Mesenchymal stem cell (in vitro differentiated cells and primary cell): ENCODE data around the gene CIITA.

Source experiments
- DNase-seq: peaks from one replicate; pipeline ENCODE4 v3.0.0-alpha.2; 2013
- H2AFZ ChIP-seq: one replicate; pipeline ENCODE4 v1.6.1; 2013; ENCODE audit warnings: low read depth, mild to moderate bottlenecking, control low read depth, inconsistent platforms, low read length, moderate library complexity
- H2AK5ac ChIP-seq: 2 replicates; pipeline ENCODE4 v1.6.1; 2013; ENCODE audit warnings: low read length, moderate library complexity, mild to moderate bottlenecking, inconsistent platforms; ENCODE audit not compliant: severe bottlenecking
- H2BK120ac ChIP-seq: one replicate; pipeline ENCODE4 v1.6.1; 2013; ENCODE audit warnings: low read depth, mild to moderate bottlenecking, inconsistent platforms, low read length, moderate library complexity
- H2BK12ac ChIP-seq, 2 experiments: one replicate each; pipeline ENCODE4 v1.6.1; 2013; ENCODE audit warnings: inconsistent platforms in 2 of 2, low read length in 2 of 2, mild to moderate bottlenecking in 2 of 2, moderate library complexity in 2 of 2, control low read depth in 1 of 2
- H2BK15ac ChIP-seq: one replicate; pipeline ENCODE4 v1.6.1; 2013; ENCODE audit warnings: mild to moderate bottlenecking, low read depth, inconsistent platforms; ENCODE audit not compliant: poor library complexity, severe bottlenecking
- H2BK5ac ChIP-seq: 2 replicates; pipeline ENCODE4 v1.6.1; 2013; ENCODE audit warnings: low read depth, mild to moderate bottlenecking, low read length, control low read depth, inconsistent platforms; ENCODE audit not compliant: poor library complexity, severe bottlenecking
- H3K14ac ChIP-seq, 2 experiments: one replicate each; pipeline ENCODE4 v1.6.1; 2013; ENCODE audit warnings: inconsistent platforms in 2 of 2, low read length in 2 of 2, control low read depth in 1 of 2, mild to moderate bottlenecking in 1 of 2, moderate library complexity in 1 of 2
- H3K18ac ChIP-seq, 2 experiments: one replicate each; pipeline ENCODE4 v1.6.1; 2013; ENCODE audit warnings: inconsistent platforms in 2 of 2, low read length in 2 of 2, control low read depth in 1 of 2, low read depth in 1 of 2, mild to moderate bottlenecking in 1 of 2
- H3K23ac ChIP-seq, 2 experiments: one replicate each; pipeline ENCODE4 v1.6.1; 2013; ENCODE audit warnings: inconsistent platforms in 2 of 2, low read length in 2 of 2, mild to moderate bottlenecking in 2 of 2, moderate library complexity in 2 of 2, control low read depth in 1 of 2
- H3K27ac ChIP-seq: 2 replicates; pipeline ENCODE4 v1.5.1; 2013; ENCODE audit warnings: mild to moderate bottlenecking, moderate library complexity, low read length, control low read depth, inconsistent platforms; ENCODE audit not compliant: poor library complexity, severe bottlenecking
- H3K27me3 ChIP-seq, 2 experiments: 2 replicates each; pipeline versions ENCODE4 v1.6.1 to v1.7.0; 2013; ENCODE audit warnings: low read length in 2 of 2, mild to moderate bottlenecking in 2 of 2, moderate library complexity in 2 of 2, control low read depth in 1 of 2, inconsistent platforms in 1 of 2; ENCODE audit not compliant: control insufficient read depth in 1 of 2, insufficient read depth in 1 of 2
- H3K36me3 ChIP-seq, 2 experiments: 2 replicates each; pipeline versions ENCODE4 v1.6.1 to v1.7.0; 2013; ENCODE audit warnings: low read length in 2 of 2, control low read depth in 1 of 2, inconsistent platforms in 1 of 2, low read depth in 1 of 2, mild to moderate bottlenecking in 1 of 2; ENCODE audit not compliant: insufficient read depth in 2 of 2, control insufficient read depth in 1 of 2
- H3K4ac ChIP-seq, 2 experiments: one replicate each; pipeline ENCODE4 v1.6.1; 2013; ENCODE audit warnings: inconsistent platforms in 2 of 2, low read length in 2 of 2, mild to moderate bottlenecking in 2 of 2, moderate library complexity in 2 of 2, control low read depth in 1 of 2, low read depth in 1 of 2
- H3K4me1 ChIP-seq: 2 replicates; pipeline ENCODE4 v1.6.1; 2013; ENCODE audit warnings: low read depth, low read length, control low read depth; ENCODE audit not compliant: control insufficient read depth, insufficient read depth
- H3K4me2 ChIP-seq: 2 replicates; pipeline ENCODE4 v1.6.1; 2013; ENCODE audit warnings: low read length, mild to moderate bottlenecking, inconsistent platforms; ENCODE audit not compliant: poor library complexity, severe bottlenecking
- H3K4me3 ChIP-seq, 2 experiments: 2 replicates each; pipeline versions ENCODE4 v1.5.1 to v1.7.0; 2013; ENCODE audit warnings: low read length in 2 of 2, mild to moderate bottlenecking in 2 of 2, control low read depth in 1 of 2, low read depth in 1 of 2; ENCODE audit not compliant: insufficient read depth in 1 of 2
- H3K79me1 ChIP-seq: replicated peaks from 2 replicates; pipeline ENCODE4 v1.6.1; 2013; ENCODE audit warnings: mild to moderate bottlenecking, control low read depth, low read length, inconsistent platforms; ENCODE audit not compliant: poor library complexity, severe bottlenecking
- H3K9ac ChIP-seq: 2 replicates; pipeline ENCODE4 v1.7.0; 2013; ENCODE audit warnings: mild to moderate bottlenecking, low read length, moderate library complexity
- H3K9me3 ChIP-seq: 2 replicates; pipeline ENCODE4 v1.7.0; 2013; ENCODE audit warnings: mild to moderate bottlenecking, low read length; ENCODE audit not compliant: control insufficient read depth
- H4K8ac ChIP-seq: one replicate; pipeline ENCODE4 v1.6.1; 2013; ENCODE audit warnings: inconsistent platforms, mild to moderate bottlenecking, low read length, moderate library complexity
- H4K91ac ChIP-seq: one replicate; pipeline ENCODE4 v1.6.1; 2013; ENCODE audit warnings: mild to moderate bottlenecking, low read length, inconsistent platforms
- WGBS: methylation state at CpG from one replicate; pipeline ENCODE4 v1.1.7; 2013; ENCODE audit warnings: mixed read lengths; 5-methylcytosine and 5-hydroxymethylcytosine counted together

Gene CIITA

DNA sequence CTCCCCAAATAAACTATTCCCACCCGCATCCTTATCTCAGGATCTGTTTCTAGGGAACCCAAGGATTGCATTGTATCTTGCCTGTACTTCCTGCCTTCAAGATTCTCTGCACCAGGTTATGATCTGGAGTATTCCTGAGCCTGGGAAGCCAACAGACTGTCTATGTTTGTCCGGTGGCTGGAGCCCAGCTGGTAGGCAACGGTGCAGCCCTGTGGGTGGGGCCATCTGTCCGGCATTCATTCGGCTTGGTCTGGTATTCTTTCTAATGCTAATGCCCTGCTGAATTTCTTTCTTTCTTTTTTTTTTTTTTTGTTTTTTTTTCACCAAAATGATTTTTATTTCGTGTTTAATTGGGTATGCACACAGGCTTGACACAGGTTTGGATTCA lies 37.7 kb upstream of the CIITA start:
- no peak overlapping the region for H4K91ac ChIP-seq
- no peaks in the 10 kb centered on the region for H3K36me3 ChIP-seq
- no peak overlapping the region for H2BK15ac ChIP-seq
- no peak overlapping the region for H3K4me3 ChIP-seq
- no peak overlapping the region for H3K14ac ChIP-seq
- H3K23ac ChIP-seq, result no peak overlapping the region
- H3K79me1 ChIP-seq, result no peaks in the 10 kb centered on the region
- H3K4me1 ChIP-seq, result no peaks in the 10 kb centered on the region
- H3K4me2 ChIP-seq, result no peak overlapping the region
- H3K27me3 ChIP-seq, result peaks cover 10 to 38% of the 10 kb centered on the region in 2 experiments
- H2AK5ac ChIP-seq, result no peak overlapping the region
- no peak overlapping the region for H3K27ac ChIP-seq
- H2BK5ac ChIP-seq, result no peak overlapping the region
- H3K4ac ChIP-seq, result no peak overlapping the region
- WGBS, result 85% methylated on average over 2 of the region's 6 CpGs
- no peak overlapping the region for H2AFZ ChIP-seq
- no peak overlapping the region for H2BK12ac ChIP-seq
- no peak overlapping the region for H4K8ac ChIP-seq
- no peak overlapping the region for H2BK120ac ChIP-seq
- no peak overlapping the region for H3K18ac ChIP-seq
- peaks cover 7% of the 10 kb centered on the region for H3K9me3 ChIP-seq
- DNase-seq, result no peak
- no peak overlapping the region for H3K9ac ChIP-seq

DNA sequence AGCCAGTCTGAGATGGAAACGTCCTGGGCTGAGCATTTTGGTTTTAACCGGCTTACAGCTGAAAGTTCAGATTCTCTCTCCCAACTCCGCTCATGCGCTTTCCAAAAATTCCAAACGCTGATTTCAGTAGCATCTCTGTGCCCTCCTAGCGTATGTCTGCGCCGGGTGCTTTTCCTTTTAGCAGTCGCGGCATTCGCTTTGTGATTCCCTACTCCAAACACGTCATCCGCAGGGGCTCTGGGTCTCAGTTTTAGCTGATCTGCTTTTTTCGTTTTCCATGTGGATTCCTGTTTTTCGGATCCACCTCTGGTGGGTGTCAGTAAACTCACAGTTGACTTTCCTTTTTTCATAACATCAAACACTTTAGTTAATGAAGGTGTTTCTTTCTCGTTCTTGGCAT lies 36.3 kb upstream of the CIITA start:
- Histone ChIP-seq H3K9ac (no peak overlapping the region), H2AFZ (no peak overlapping the region), H2BK5ac (no peak overlapping the region), H3K79me1 (no peaks in the 10 kb centered on the region), H3K4me2 (no peak overlapping the region), H3K23ac (no peak overlapping the region), H3K4me3 (no peak overlapping the region), H2BK15ac (no peak overlapping the region), H3K27ac (no peak overlapping the region), H3K14ac (no peak overlapping the region), H3K9me3 (peaks cover 7% of the 10 kb centered on the region), H3K27me3 (peaks cover 4 to 40% of the 10 kb centered on the region in 2 experiments), H3K4me1 (no peaks in the 10 kb centered on the region), H3K36me3 (no peaks in the 10 kb centered on the region), H2BK12ac (no peak overlapping the region), H4K8ac (no peak overlapping the region), H3K4ac (no peak overlapping the region), H3K18ac (no peak overlapping the region), H2AK5ac (no peak overlapping the region), H4K91ac (no peak overlapping the region), H2BK120ac (no peak overlapping the region)
- WGBS, result 80% methylated on average over 16 of the region's 16 CpGs
- DNase-seq, result no peak

GRCh38 chr16:10846213-10846998 lies 30.6 kb upstream of the CIITA start:
- 90% methylated on average over 13 of the region's 14 CpGs for WGBS
- H3K27me3 ChIP-seq, result peaks cover 0 to 23% of the 10 kb centered on the region in 2 experiments
- H3K4me3 ChIP-seq, result no peak overlapping the region
- H3K18ac ChIP-seq, result no peak overlapping the region
- no peak overlapping the region for H4K91ac ChIP-seq
- no peaks in the 10 kb centered on the region for H3K79me1 ChIP-seq
- H3K36me3 ChIP-seq, result no peaks in the 10 kb centered on the region
- H3K9ac ChIP-seq, result no peak overlapping the region
- no peak overlapping the region for H2BK12ac ChIP-seq
- H2BK15ac ChIP-seq, result no peak overlapping the region
- H2AK5ac ChIP-seq, result no peak overlapping the region
- no peak overlapping the region for H3K27ac ChIP-seq
- H3K4me1 ChIP-seq, result no peaks in the 10 kb centered on the region
- no peak overlapping the region for H2BK5ac ChIP-seq
- H4K8ac ChIP-seq, result no peak overlapping the region
- no peaks in the 10 kb centered on the region for H3K9me3 ChIP-seq
- H2AFZ ChIP-seq, result no peak overlapping the region
- H2BK120ac ChIP-seq, result no peak overlapping the region
- no peak for DNase-seq
- no peak overlapping the region for H3K23ac ChIP-seq
- H3K14ac ChIP-seq, result no peak overlapping the region
- H3K4ac ChIP-seq, result no peak overlapping the region
- no peak overlapping the region for H3K4me2 ChIP-seq

GRCh38 chr16:10847176-10847575 lies 29.8 kb upstream of the CIITA start:
- WGBS, result 58% methylated on average over 2 of the region's 2 CpGs
- Histone ChIP-seq H3K79me1 (no peaks in the 10 kb centered on the region), H2BK5ac (no peak overlapping the region), H4K8ac (no peak overlapping the region), H3K14ac (no peak overlapping the region), H2AFZ (no peak overlapping the region), H4K91ac (no peak overlapping the region), H3K23ac (no peak overlapping the region), H2BK12ac (no peak overlapping the region), H2BK15ac (no peak overlapping the region), H3K18ac (no peak overlapping the region), H3K27ac (no peak overlapping the region), H2BK120ac (no peak overlapping the region), H3K4me3 (no peak overlapping the region), H3K36me3 (no peaks in the 10 kb centered on the region), H3K4ac (no peak overlapping the region), H3K9me3 (no peaks in the 10 kb centered on the region), H2AK5ac (no peak overlapping the region), H3K9ac (no peak overlapping the region), H3K27me3 (peaks cover 0 to 20% of the 10 kb centered on the region in 2 experiments), H3K4me1 (no peaks in the 10 kb centered on the region), H3K4me2 (no peak overlapping the region)
- no peak for DNase-seq
